ENCODE measurements around the gene STRN. TPM values are rescaled to one million over a fixed set of nuclear protein-coding genes. Genes with fewer than 3 reads are reported as not detected.
"Not testable (repeated sequence)": the region's sequence is repeated elsewhere in the genome, so short reads cannot be mapped to it uniquely, and the experiment has no call there.

Gene STRN
- total and polyA plus RNA-seq, 9 donors = 12.2 to 25.4 (median 20.3) TPM

- H3K36me3 ChIP-seq (ENCODE audit: control insufficient read depth, insufficient read depth, low read length) = peaks cover 20% of the 10 kb centered on the region
- H3K4me1 ChIP-seq (ENCODE audit: control insufficient read depth, insufficient read depth, low read length) = no peaks in the 10 kb centered on the region
- no peaks in the 10 kb centered on the region for H3K9me3 ChIP-seq (replicated peaks; ENCODE audit: control insufficient read depth, low read depth, low read length)
- DNase-seq = no peak
- H3K27me3 ChIP-seq (ENCODE audit: control insufficient read depth, insufficient read depth, low read length) = no peaks in the 10 kb centered on the region
- no CpG with 5 or more reads among the region's 2 CpGs for WGBS (ENCODE audit: insufficient coverage)
- no peak overlapping the region for H3K27ac ChIP-seq (ENCODE audit: low read length)
- no peak overlapping the region for H3K4me3 ChIP-seq (ENCODE audit: low read length)
Measured at GRCh38 chr2:36854241-36854640, 112.1 kb downstream of the STRN start.

GRCh38 chr2:36849265-36849664 lies 117.1 kb downstream of the STRN start:
- Histone ChIP-seq H3K9me3 (replicated peaks; ENCODE audit: control insufficient read depth, low read depth, low read length) (no peaks in the 10 kb centered on the region), H3K36me3 (ENCODE audit: control insufficient read depth, insufficient read depth, low read length) (peaks cover 13% of the 10 kb centered on the region), H3K4me3 (ENCODE audit: low read length) (no peak overlapping the region), H3K27me3 (ENCODE audit: control insufficient read depth, insufficient read depth, low read length) (no peaks in the 10 kb centered on the region), H3K27ac (ENCODE audit: low read length) (no peak overlapping the region), H3K4me1 (ENCODE audit: control insufficient read depth, insufficient read depth, low read length) (no peaks in the 10 kb centered on the region)
- WGBS (ENCODE audit: insufficient coverage) = no CpG with 5 or more reads among the region's 8 CpGs
- DNase-seq = no peak

GRCh38 chr2:36843838-36844237 lies 122.5 kb downstream of the STRN start:
- Histone ChIP-seq H3K4me1 (ENCODE audit: control insufficient read depth, insufficient read depth, low read length) (no peaks in the 10 kb centered on the region), H3K27me3 (ENCODE audit: control insufficient read depth, insufficient read depth, low read length) (no peaks in the 10 kb centered on the region), H3K4me3 (ENCODE audit: low read length) (no peak overlapping the region), H3K27ac (ENCODE audit: low read length) (no peak overlapping the region), H3K36me3 (ENCODE audit: control insufficient read depth, insufficient read depth, low read length) (peaks cover 2% of the 10 kb centered on the region), H3K9me3 (replicated peaks; ENCODE audit: control insufficient read depth, low read depth, low read length) (no peaks in the 10 kb centered on the region)
- no peak for DNase-seq

- no peak for DNase-seq
- H3K9me3 ChIP-seq (replicated peaks; ENCODE audit: control insufficient read depth, low read depth, low read length) = no peaks in the 10 kb centered on the region
- no peaks in the 10 kb centered on the region for H3K27me3 ChIP-seq (ENCODE audit: control insufficient read depth, insufficient read depth, low read length)
- H3K4me3 ChIP-seq (ENCODE audit: low read length) = no peak overlapping the region
- H3K4me1 ChIP-seq (ENCODE audit: control insufficient read depth, insufficient read depth, low read length) = no peaks in the 10 kb centered on the region
- H3K27ac ChIP-seq (ENCODE audit: low read length) = no peak overlapping the region
- WGBS (ENCODE audit: insufficient coverage) = 60% methylated on average over 1 of the region's 4 CpGs
- no peaks in the 10 kb centered on the region for H3K36me3 ChIP-seq (ENCODE audit: control insufficient read depth, insufficient read depth, low read length)
Measured at GRCh38 chr2:36839976-36840617, 126.2 kb downstream of the STRN start.

- Histone ChIP-seq H3K4me1 (ENCODE audit: control insufficient read depth, insufficient read depth, low read length) (no peaks in the 10 kb centered on the region), H3K9me3 (replicated peaks; ENCODE audit: control insufficient read depth, low read depth, low read length) (no peaks in the 10 kb centered on the region), H3K27ac (ENCODE audit: low read length) (no peak overlapping the region), H3K4me3 (ENCODE audit: low read length) (no peak overlapping the region), H3K27me3 (ENCODE audit: control insufficient read depth, insufficient read depth, low read length) (no peaks in the 10 kb centered on the region), H3K36me3 (ENCODE audit: control insufficient read depth, insufficient read depth, low read length) (no peaks in the 10 kb centered on the region)
- DNase-seq = no peak
- 42% methylated on average over 2 of the region's 5 CpGs for WGBS (ENCODE audit: insufficient coverage)
Measured at GRCh38 chr2:36834731-36835524, 131.4 kb downstream of the STRN start.

GRCh38 chr2:36834203-36834602 lies 132.1 kb downstream of the STRN start:
- WGBS (ENCODE audit: insufficient coverage) = 80% methylated on average over 1 of the region's 2 CpGs
- no peak for DNase-seq
- Histone ChIP-seq H3K36me3 (ENCODE audit: control insufficient read depth, insufficient read depth, low read length) (no peaks in the 10 kb centered on the region), H3K27me3 (ENCODE audit: control insufficient read depth, insufficient read depth, low read length) (no peaks in the 10 kb centered on the region), H3K9me3 (replicated peaks; ENCODE audit: control insufficient read depth, low read depth, low read length) (no peaks in the 10 kb centered on the region), H3K4me1 (ENCODE audit: control insufficient read depth, insufficient read depth, low read length) (no peaks in the 10 kb centered on the region), H3K27ac (ENCODE audit: low read length) (no peak overlapping the region), H3K4me3 (ENCODE audit: low read length) (no peak overlapping the region)

GRCh38 chr2:36831185-36831584 lies 135.2 kb downstream of the STRN start:
- WGBS (ENCODE audit: insufficient coverage) = 33% methylated on average over 1 of the region's 1 CpG
- Histone ChIP-seq H3K4me1 (ENCODE audit: control insufficient read depth, insufficient read depth, low read length) (no peaks in the 10 kb centered on the region), H3K9me3 (replicated peaks; ENCODE audit: control insufficient read depth, low read depth, low read length) (no peaks in the 10 kb centered on the region), H3K27me3 (ENCODE audit: control insufficient read depth, insufficient read depth, low read length) (no peaks in the 10 kb centered on the region), H3K27ac (ENCODE audit: low read length) (no peak overlapping the region), H3K4me3 (ENCODE audit: low read length) (no peak overlapping the region), H3K36me3 (ENCODE audit: control insufficient read depth, insufficient read depth, low read length) (no peaks in the 10 kb centered on the region)
- DNase-seq = no peak

GRCh38 chr2:36824683-36825082 lies 141.7 kb downstream of the STRN start:
- H3K9me3 ChIP-seq (replicated peaks; ENCODE audit: control insufficient read depth, low read depth, low read length); H3K4me3 ChIP-seq (ENCODE audit: low read length); H3K4me1 ChIP-seq (ENCODE audit: control insufficient read depth, insufficient read depth, low read length); H3K36me3 ChIP-seq (ENCODE audit: control insufficient read depth, insufficient read depth, low read length); DNase-seq; H3K27me3 ChIP-seq (ENCODE audit: control insufficient read depth, insufficient read depth, low read length); H3K27ac ChIP-seq (ENCODE audit: low read length): not testable (repeated sequence)
- WGBS (ENCODE audit: insufficient coverage) = 67% methylated on average over 2 of the region's 2 CpGs

- Histone ChIP-seq H3K36me3 (ENCODE audit: control insufficient read depth, insufficient read depth, low read length) (no peaks in the 10 kb centered on the region), H3K4me3 (ENCODE audit: low read length) (no peak overlapping the region), H3K4me1 (ENCODE audit: control insufficient read depth, insufficient read depth, low read length) (no peaks in the 10 kb centered on the region), H3K9me3 (replicated peaks; ENCODE audit: control insufficient read depth, low read depth, low read length) (no peaks in the 10 kb centered on the region), H3K27ac (ENCODE audit: low read length) (no peak overlapping the region), H3K27me3 (ENCODE audit: control insufficient read depth, insufficient read depth, low read length) (no peaks in the 10 kb centered on the region)
- no peak for DNase-seq
- 63% methylated on average over 2 of the region's 7 CpGs for WGBS (ENCODE audit: insufficient coverage)
Measured at GRCh38 chr2:36824273-36824672, 142.1 kb downstream of the STRN start.

- Histone ChIP-seq H3K4me1 (ENCODE audit: control insufficient read depth, insufficient read depth, low read length) (no peaks in the 10 kb centered on the region), H3K27ac (ENCODE audit: low read length) (no peak overlapping the region), H3K27me3 (ENCODE audit: control insufficient read depth, insufficient read depth, low read length) (no peaks in the 10 kb centered on the region), H3K36me3 (ENCODE audit: control insufficient read depth, insufficient read depth, low read length) (no peaks in the 10 kb centered on the region), H3K9me3 (replicated peaks; ENCODE audit: control insufficient read depth, low read depth, low read length) (no peaks in the 10 kb centered on the region), H3K4me3 (ENCODE audit: low read length) (no peak overlapping the region)
- 84% methylated on average over 8 of the region's 10 CpGs for WGBS (ENCODE audit: insufficient coverage)
- DNase-seq = no peak
Measured at GRCh38 chr2:36823862-36824261, 142.5 kb downstream of the STRN start.
